Type B pancreatic cell (in vitro differentiated cells): ENCODE measurements around the gene INPP4B. TPM values are rescaled to one million over a fixed set of nuclear protein-coding genes. Genes with fewer than 3 reads are reported as not detected.

Source experiments
- DNase-seq: peaks from one replicate; pipeline ENCODE4 v3.0.0; 2021; ENCODE audit warnings: mixed read lengths; ENCODE audit not compliant: unreplicated experiment; ENCODE audit errors: extremely low spot score
- H3K27ac Mint-ChIP-seq: 2 replicates; pipeline ENCODE4 v1.8.0; 2021; ENCODE audit warnings: mild to moderate bottlenecking, mixed read lengths
- H3K27me3 Mint-ChIP-seq: 2 replicates; pipeline ENCODE4 v1.8.0; 2021; ENCODE audit warnings: mixed read lengths
- H3K36me3 Mint-ChIP-seq: 2 replicates; pipeline ENCODE4 v1.8.0; 2021; ENCODE audit warnings: mixed read lengths
- H3K4me1 Mint-ChIP-seq: one replicate; pipeline ENCODE4 v1.8.0; 2021; ENCODE audit warnings: mixed read lengths; ENCODE audit not compliant: unreplicated experiment
- H3K4me3 Mint-ChIP-seq: 2 replicates; pipeline ENCODE4 v1.8.0; 2021; ENCODE audit warnings: mild to moderate bottlenecking, mixed read lengths
- H3K9me3 Mint-ChIP-seq: 2 replicates; pipeline ENCODE4 v1.8.0; 2021; ENCODE audit warnings: mixed read lengths
- CTCF ChIP-seq: fragments of 200-600 bp; sonication (generic); conservative IDR thresholded peaks from 2 replicates; pipeline ENCODE4 v1.5.0; 2021; ENCODE audit warnings: antibody characterized with exemption, mild to moderate bottlenecking
- total RNA-seq: library from RNA; stranded (reverse); gene quantifications from 2 replicates; pipeline ENCODE4 v1.2.1, GENCODE V29; 2021; ENCODE audit warnings: low replicate concordance

The INPP4B gene
- total RNA-seq, 1 donor from 2014 or later, result 9.0 TPM

- no peaks in the 10 kb centered on the region for H3K9me3 Mint-ChIP-seq
- TF ChIP-seq CTCF, result no peak
- no peaks in the 10 kb centered on the region for H3K27me3 Mint-ChIP-seq
- DNase-seq, result no peak
- no peaks in the 10 kb centered on the region for H3K4me1 Mint-ChIP-seq
- no peak overlapping the region for H3K4me3 Mint-ChIP-seq
- H3K27ac Mint-ChIP-seq, result no peak overlapping the region
- H3K36me3 Mint-ChIP-seq, result no peaks in the 10 kb centered on the region
Measured at GRCh38 chr4:142044271-142044670, 801.8 kb downstream of the INPP4B start.

- H3K9me3 Mint-ChIP-seq, result no peaks in the 10 kb centered on the region
- H3K4me1 Mint-ChIP-seq, result no peaks in the 10 kb centered on the region
- DNase-seq, result no peak
- no peak overlapping the region for H3K27ac Mint-ChIP-seq
- TF ChIP-seq CTCF, result no peak
- H3K4me3 Mint-ChIP-seq, result no peak overlapping the region
- H3K27me3 Mint-ChIP-seq, result no peaks in the 10 kb centered on the region
- no peaks in the 10 kb centered on the region for H3K36me3 Mint-ChIP-seq
Measured at GRCh38 chr4:142043509-142043908, 802.6 kb downstream of the INPP4B start.

GRCh38 chr4:142041788-142042187, 804.3 kb downstream of the INPP4B start:
- no peak for TF ChIP-seq CTCF
- Mint-ChIP-seq H3K4me1 (no peaks in the 10 kb centered on the region), H3K4me3 (no peak overlapping the region), H3K27me3 (no peaks in the 10 kb centered on the region), H3K27ac (no peak overlapping the region), H3K9me3 (no peaks in the 10 kb centered on the region), H3K36me3 (no peaks in the 10 kb centered on the region)
- DNase-seq, result no peak

GRCh38 chr4:142040043-142040442, 806.1 kb downstream of the INPP4B start:
- H3K27me3 Mint-ChIP-seq, result no peaks in the 10 kb centered on the region
- TF ChIP-seq CTCF, result no peak
- H3K4me1 Mint-ChIP-seq, result no peaks in the 10 kb centered on the region
- no peak for DNase-seq
- no peaks in the 10 kb centered on the region for H3K9me3 Mint-ChIP-seq
- no peaks in the 10 kb centered on the region for H3K36me3 Mint-ChIP-seq
- H3K27ac Mint-ChIP-seq, result no peak overlapping the region
- no peak overlapping the region for H3K4me3 Mint-ChIP-seq

GRCh38 chr4:142036795-142037583, 809.1 kb downstream of the INPP4B start:
- Mint-ChIP-seq H3K27me3 (no peaks in the 10 kb centered on the region), H3K27ac (no peak overlapping the region), H3K36me3 (no peaks in the 10 kb centered on the region), H3K4me1 (no peaks in the 10 kb centered on the region), H3K9me3 (no peaks in the 10 kb centered on the region), H3K4me3 (no peak overlapping the region)
- no peak for TF ChIP-seq CTCF
- no peak for DNase-seq
